ENCODE data around the gene BMI1.

BMI1 gene

GRCh38 chr10:22334414-22335172 is 13.7 kb downstream of the BMI1 start:
- Histone ChIP-seq H3K18ac (ENCODE audit: low read length) (peak overlapping the region; percentile 96), H2BK12ac (ENCODE audit: low read length) (peak overlapping the region; percentile 84), H3K4me3 (ENCODE audit: low read length in 2 of 2) (peak overlapping the region in 1 of 2 donors; percentile 3), H3K4ac (ENCODE audit: low read length) (no peak overlapping the region), H3K4me1 (ENCODE audit: control insufficient read depth in 2 of 2, insufficient read depth in 1 of 2, low read depth in 1 of 2, low read length in 2 of 2) (peaks cover 2 to 6% of the 10 kb centered on the region in 2 donors), H3K36me3 (replicated peaks in 1 of 2; ENCODE audit: control insufficient read depth in 2 of 2, insufficient read depth in 2 of 2, low read length in 2 of 2) (peaks cover 0 to 29% of the 10 kb centered on the region in 2 donors), H3K4me2 (ENCODE audit: insufficient read depth, low read length, poor library complexity, severe bottlenecking) (peak overlapping the region; percentile 51), H3K79me1 (ENCODE audit: low read depth, low read length) (no peaks in the 10 kb centered on the region), H3K9me3 (replicated peaks in 1 of 2; ENCODE audit: control insufficient read depth in 2 of 2, insufficient read depth in 1 of 2, low read depth in 1 of 2, low read length in 2 of 2) (peaks cover 12% of the 10 kb centered on the region in 2 donors), H2BK5ac (ENCODE audit: low read length) (peak overlapping the region; percentile 61), H2AFZ (ENCODE audit: low read length) (no peak overlapping the region), H4K91ac (ENCODE audit: low read depth, low read length, poor library complexity) (no peak overlapping the region), H3K27ac (replicated peaks; ENCODE audit: low read length) (no peak overlapping the region), H3K9ac (ENCODE audit: low read depth, low read length, poor library complexity) (no peak overlapping the region), H2BK120ac (ENCODE audit: low read depth, low read length) (peak overlapping the region; percentile 52), H3K14ac (ENCODE audit: low read length) (no peak overlapping the region), H2BK15ac (ENCODE audit: low read length) (peak overlapping the region; percentile 97), H4K8ac (ENCODE audit: low read depth, low read length) (peak overlapping the region; percentile 48), H2AK5ac (ENCODE audit: low read depth, low read length) (no peak overlapping the region), H3K23ac (ENCODE audit: low read depth, low read length, poor library complexity) (peak overlapping the region; percentile 65), H3K27me3 (ENCODE audit: control insufficient read depth in 3 of 3, insufficient read depth in 3 of 3, low read depth in 1 of 3, low read length in 3 of 3) (peaks cover 28 to 63% (median 35%) of the 10 kb centered on the region in 3 experiments)
- peak; percentile 57 for DNase-seq (ENCODE audit: low spot score)
- WGBS, 2 donors (ENCODE audit: extremely low coverage in 2 of 2, insufficient read length in 2 of 2, insufficient replicate concordance in 1 of 2) = no CpG with 5 or more reads among the region's 73 CpGs

GRCh38 chr10:22335173-22335933 is 14.5 kb downstream of the BMI1 start:
- peak overlapping the region; percentile 75 for H3K14ac ChIP-seq (ENCODE audit: low read length)
- peak overlapping the region; percentile 44 for H3K9ac ChIP-seq (ENCODE audit: low read depth, low read length, poor library complexity)
- no peak overlapping the region for H3K27ac ChIP-seq (replicated peaks; ENCODE audit: low read length)
- H3K4me2 ChIP-seq (ENCODE audit: insufficient read depth, low read length, poor library complexity, severe bottlenecking) = peak overlapping the region; percentile 74
- H2BK5ac ChIP-seq (ENCODE audit: low read length) = no peak overlapping the region
- peak overlapping the region; percentile 41 for H2BK12ac ChIP-seq (ENCODE audit: low read length)
- H2AFZ ChIP-seq (ENCODE audit: low read length) = peak overlapping the region; percentile 96
- peak overlapping the region; percentile 8 for H2BK15ac ChIP-seq (ENCODE audit: low read length)
- H3K4ac ChIP-seq (ENCODE audit: low read length) = peak overlapping the region; percentile 26
- H3K4me3 ChIP-seq (ENCODE audit: low read length in 2 of 2) = peak overlapping the region; percentile 49 to 62
- H2AK5ac ChIP-seq (ENCODE audit: low read depth, low read length) = peak overlapping the region; percentile 93
- H3K18ac ChIP-seq (ENCODE audit: low read length) = peak overlapping the region; percentile 96
- H4K8ac ChIP-seq (ENCODE audit: low read depth, low read length) = no peak overlapping the region
- peaks cover 4 to 9% of the 10 kb centered on the region in 2 donors for H3K4me1 ChIP-seq (ENCODE audit: control insufficient read depth in 2 of 2, insufficient read depth in 1 of 2, low read depth in 1 of 2, low read length in 2 of 2)
- H4K91ac ChIP-seq (ENCODE audit: low read depth, low read length, poor library complexity) = no peak overlapping the region
- H3K23ac ChIP-seq (ENCODE audit: low read depth, low read length, poor library complexity) = peak overlapping the region; percentile 34
- no CpG with 5 or more reads among the region's 71 CpGs for WGBS, 2 donors (ENCODE audit: extremely low coverage in 2 of 2, insufficient read length in 2 of 2, insufficient replicate concordance in 1 of 2)
- H3K27me3 ChIP-seq (ENCODE audit: control insufficient read depth in 3 of 3, insufficient read depth in 3 of 3, low read depth in 1 of 3, low read length in 3 of 3) = peaks cover 28 to 65% (median 39%) of the 10 kb centered on the region in 3 experiments
- H3K9me3 ChIP-seq (replicated peaks in 1 of 2; ENCODE audit: control insufficient read depth in 2 of 2, insufficient read depth in 1 of 2, low read depth in 1 of 2, low read length in 2 of 2) = peaks cover 12% of the 10 kb centered on the region in 2 donors
- peaks cover 0 to 21% of the 10 kb centered on the region in 2 donors for H3K36me3 ChIP-seq (replicated peaks in 1 of 2; ENCODE audit: control insufficient read depth in 2 of 2, insufficient read depth in 2 of 2, low read length in 2 of 2)
- peak; percentile 36 for DNase-seq (ENCODE audit: low spot score)
- no peaks in the 10 kb centered on the region for H3K79me1 ChIP-seq (ENCODE audit: low read depth, low read length)
- H2BK120ac ChIP-seq (ENCODE audit: low read depth, low read length) = peak overlapping the region; percentile 52

GRCh38 chr10:22338185-22338900 is 17.4 kb downstream of the BMI1 start:
- WGBS, 2 donors (ENCODE audit: extremely low coverage in 2 of 2, insufficient read length in 2 of 2, insufficient replicate concordance in 1 of 2) = no CpG with 5 or more reads among the region's 9 CpGs
- H2BK15ac ChIP-seq (ENCODE audit: low read length) = no peak overlapping the region
- H2BK120ac ChIP-seq (ENCODE audit: low read depth, low read length) = no peak overlapping the region
- no peak overlapping the region for H2AFZ ChIP-seq (ENCODE audit: low read length)
- no peak overlapping the region for H2AK5ac ChIP-seq (ENCODE audit: low read depth, low read length)
- H3K4me2 ChIP-seq (ENCODE audit: insufficient read depth, low read length, poor library complexity, severe bottlenecking) = no peak overlapping the region
- H3K9ac ChIP-seq (ENCODE audit: low read depth, low read length, poor library complexity) = no peak overlapping the region
- no peak overlapping the region for H3K18ac ChIP-seq (ENCODE audit: low read length)
- H3K79me1 ChIP-seq (ENCODE audit: low read depth, low read length) = no peaks in the 10 kb centered on the region
- no peak overlapping the region for H2BK5ac ChIP-seq (ENCODE audit: low read length)
- H3K14ac ChIP-seq (ENCODE audit: low read length) = no peak overlapping the region
- H2BK12ac ChIP-seq (ENCODE audit: low read length) = no peak overlapping the region
- no peak overlapping the region for H3K4ac ChIP-seq (ENCODE audit: low read length)
- DNase-seq (ENCODE audit: low spot score) = peak; percentile 15
- no peaks in the 10 kb centered on the region for H3K36me3 ChIP-seq (replicated peaks in 1 of 2; ENCODE audit: control insufficient read depth in 2 of 2, insufficient read depth in 2 of 2, low read length in 2 of 2)
- peaks cover 26 to 68% (median 62%) of the 10 kb centered on the region in 3 experiments for H3K27me3 ChIP-seq (ENCODE audit: control insufficient read depth in 3 of 3, insufficient read depth in 3 of 3, low read depth in 1 of 3, low read length in 3 of 3)
- no peak overlapping the region for H4K8ac ChIP-seq (ENCODE audit: low read depth, low read length)
- H4K91ac ChIP-seq (ENCODE audit: low read depth, low read length, poor library complexity) = no peak overlapping the region
- no peak overlapping the region for H3K23ac ChIP-seq (ENCODE audit: low read depth, low read length, poor library complexity)
- H3K27ac ChIP-seq (replicated peaks; ENCODE audit: low read length) = no peak overlapping the region
- H3K4me1 ChIP-seq (ENCODE audit: control insufficient read depth in 2 of 2, insufficient read depth in 1 of 2, low read depth in 1 of 2, low read length in 2 of 2) = peaks cover 8 to 9% of the 10 kb centered on the region in 2 donors
- peaks cover 12% of the 10 kb centered on the region in 2 donors for H3K9me3 ChIP-seq (replicated peaks in 1 of 2; ENCODE audit: control insufficient read depth in 2 of 2, insufficient read depth in 1 of 2, low read depth in 1 of 2, low read length in 2 of 2)
- no peak overlapping the region for H3K4me3 ChIP-seq (ENCODE audit: low read length in 2 of 2)

Measured in neuronal stem cell (in vitro differentiated cells).